A549 (cell line): ENCODE measurements around the gene NDUFS1.

Experiments
- TP53 ChIP-seq: fragments of 250-450 bp; sonication (Bioruptor Pico); IDR thresholded peaks from 2 replicates; pipeline ENCODE4 v1.5.0; 2021; ENCODE audit warnings: mild to moderate bottlenecking, moderate library complexity
- TF ChIP-seq, protein P1 (sequence below): fragments of 450-650 bp; IDR thresholded peaks from 2 replicates; pipeline ENCODE4 v1.6.1; 2014; ENCODE audit warnings: antibody characterized with exemption

DNA sequence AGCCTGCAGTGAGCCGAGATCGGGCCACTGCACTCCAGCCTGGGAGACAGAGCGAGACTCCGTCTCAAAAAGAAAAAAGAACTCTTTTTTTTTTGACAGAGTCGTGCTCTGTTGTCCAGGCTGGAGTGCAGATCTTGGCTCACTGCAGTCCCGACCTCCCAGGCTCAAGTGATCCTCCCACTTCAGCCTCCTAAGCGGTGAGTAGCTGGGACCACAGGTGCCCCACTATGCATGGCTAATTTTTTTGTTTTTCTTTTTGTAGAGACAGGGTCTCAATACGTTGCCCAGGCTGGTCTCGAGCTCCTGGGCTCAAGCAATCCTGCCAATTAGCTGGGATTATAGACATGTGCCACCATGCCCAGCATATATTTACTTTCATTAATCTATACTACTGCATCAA, 60.8 kb downstream of the NDUFS1 start:
- TF ChIP-seq TP53 (CRISPR knock-in tag) = no peak
- TF ChIP-seq, protein P1, sequence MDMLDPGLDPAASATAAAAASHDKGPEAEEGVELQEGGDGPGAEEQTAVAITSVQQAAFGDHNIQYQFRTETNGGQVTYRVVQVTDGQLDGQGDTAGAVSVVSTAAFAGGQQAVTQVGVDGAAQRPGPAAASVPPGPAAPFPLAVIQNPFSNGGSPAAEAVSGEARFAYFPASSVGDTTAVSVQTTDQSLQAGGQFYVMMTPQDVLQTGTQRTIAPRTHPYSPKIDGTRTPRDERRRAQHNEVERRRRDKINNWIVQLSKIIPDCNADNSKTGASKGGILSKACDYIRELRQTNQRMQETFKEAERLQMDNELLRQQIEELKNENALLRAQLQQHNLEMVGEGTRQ = no peak
